ENCODE measurements around the gene SHROOM2. TPM values are rescaled to one million over a fixed set of nuclear protein-coding genes. Genes with fewer than 3 reads are reported as not detected.
"Not testable (repeated sequence)": the region's sequence is repeated elsewhere in the genome, so short reads cannot be mapped to it uniquely, and the experiment has no call there.

Gene SHROOM2
- total and polyA plus RNA-seq, 2 donors (not counting 1 experiment from before 2014, with no cell fraction given) = under 0.01 to 6.3 TPM

DNA sequence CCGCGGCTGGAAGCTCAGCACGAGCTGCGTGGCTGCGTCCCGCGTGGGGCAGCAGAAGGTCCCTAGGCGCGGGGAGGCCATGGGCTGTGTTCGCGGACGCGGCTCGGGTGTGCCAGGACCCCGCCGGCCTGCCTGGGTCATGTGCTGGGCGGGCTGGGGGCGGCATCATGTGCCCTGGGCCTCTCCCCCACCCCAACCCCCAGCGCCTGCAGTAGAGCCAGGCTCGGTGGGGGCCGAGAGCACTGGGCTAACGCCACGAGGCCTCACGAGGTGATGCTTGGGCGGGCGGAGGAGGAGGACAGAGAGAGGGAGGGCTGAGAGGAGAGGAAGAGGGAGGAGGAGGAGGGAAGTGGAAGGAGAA lies 20.5 kb upstream of the SHROOM2 start, which contains the start of gene GPR143:
Gene GPR143 (minus strand): TSS at position 111 of the 361 bp plus-strand sequence. CDS start 30 bp downstream, at position 81.
- no peak within 1 kb of the TSS for H3K4me2 ChIP-seq (ENCODE audit: extremely low read depth, insufficient read depth, low read length)
- DNase-seq (ENCODE audit: low read depth in 2 of 2) = no peak
- H4K20me1 ChIP-seq (ENCODE audit: control insufficient read depth, extremely low read depth, insufficient read depth, low read length) = no peaks in the 10 kb centered on the region
- no peak within 1 kb of the TSS for H3K4me3 ChIP-seq (replicated peaks in 1 of 4; ENCODE audit: control extremely low read depth in 1 of 4, insufficient read depth in 1 of 4, low read depth in 3 of 4, low read length in 4 of 4)
- TF ChIP-seq EZH2 (IDR thresholded peaks at IDR 0.05; ENCODE audit: low read length, missing control alignments) = no peak
- TF ChIP-seq, protein P1, sequence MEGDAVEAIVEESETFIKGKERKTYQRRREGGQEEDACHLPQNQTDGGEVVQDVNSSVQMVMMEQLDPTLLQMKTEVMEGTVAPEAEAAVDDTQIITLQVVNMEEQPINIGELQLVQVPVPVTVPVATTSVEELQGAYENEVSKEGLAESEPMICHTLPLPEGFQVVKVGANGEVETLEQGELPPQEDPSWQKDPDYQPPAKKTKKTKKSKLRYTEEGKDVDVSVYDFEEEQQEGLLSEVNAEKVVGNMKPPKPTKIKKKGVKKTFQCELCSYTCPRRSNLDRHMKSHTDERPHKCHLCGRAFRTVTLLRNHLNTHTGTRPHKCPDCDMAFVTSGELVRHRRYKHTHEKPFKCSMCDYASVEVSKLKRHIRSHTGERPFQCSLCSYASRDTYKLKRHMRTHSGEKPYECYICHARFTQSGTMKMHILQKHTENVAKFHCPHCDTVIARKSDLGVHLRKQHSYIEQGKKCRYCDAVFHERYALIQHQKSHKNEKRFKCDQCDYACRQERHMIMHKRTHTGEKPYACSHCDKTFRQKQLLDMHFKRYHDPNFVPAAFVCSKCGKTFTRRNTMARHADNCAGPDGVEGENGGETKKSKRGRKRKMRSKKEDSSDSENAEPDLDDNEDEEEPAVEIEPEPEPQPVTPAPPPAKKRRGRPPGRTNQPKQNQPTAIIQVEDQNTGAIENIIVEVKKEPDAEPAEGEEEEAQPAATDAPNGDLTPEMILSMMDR (conservative IDR thresholded peaks at IDR 0.05 in 1 of 2, IDR thresholded peaks at IDR 0.05 in 1 of 2; ENCODE audit: low read depth in 1 of 2, low read length in 2 of 2) = no peak
- H3K4me1 ChIP-seq (ENCODE audit: control insufficient read depth, extremely low read depth, insufficient read depth, low read length) = no peaks in the 10 kb centered on the region
- H3K79me2 ChIP-seq (ENCODE audit: control insufficient read depth, insufficient read depth, low read length) = no peaks in the 10 kb centered on the region
- H3K27ac ChIP-seq (ENCODE audit: insufficient read depth, low read length) = no peak within 1 kb of the TSS
- H3K36me3 ChIP-seq (ENCODE audit: control insufficient read depth, insufficient read depth, low read length) = no peaks in the 10 kb centered on the region
- H3K27me3 ChIP-seq (ENCODE audit: control insufficient read depth, insufficient read depth, low read length) = no peaks in the 10 kb centered on the region
- H2AFZ ChIP-seq (ENCODE audit: low read length) = no peak within 1 kb of the TSS
- no peaks in the 10 kb centered on the region for H3K9me3 ChIP-seq (ENCODE audit: control insufficient read depth, insufficient read depth, low read depth, low read length)
- no peak within 1 kb of the TSS for H3K9ac ChIP-seq (ENCODE audit: insufficient read depth, low read length)

DNA sequence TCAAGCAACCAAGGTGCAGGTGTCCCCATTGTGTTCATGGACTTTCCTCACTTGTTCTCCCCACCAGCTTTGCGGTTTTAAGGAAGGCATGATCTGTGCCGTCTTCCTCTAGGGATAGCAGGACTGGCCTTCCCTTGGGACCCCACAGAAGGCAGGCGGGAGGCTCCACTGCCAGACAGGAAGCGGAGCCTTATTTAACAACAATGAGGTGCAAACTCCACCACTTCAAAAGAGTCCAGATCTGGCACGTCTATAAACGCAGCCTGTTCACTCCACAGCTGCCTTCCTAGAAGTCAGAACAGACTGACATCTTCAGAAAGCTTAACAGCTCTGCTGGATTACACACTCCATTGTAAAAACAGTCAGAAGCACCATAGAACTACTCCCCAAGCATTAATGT lies 18.9 kb upstream of the SHROOM2 start:
- Histone ChIP-seq H3K9ac (ENCODE audit: insufficient read depth, low read length) (no peak overlapping the region), H3K79me2 (ENCODE audit: control insufficient read depth, insufficient read depth, low read length) (no peaks in the 10 kb centered on the region), H3K4me3 (replicated peaks in 1 of 4; ENCODE audit: control extremely low read depth in 1 of 4, insufficient read depth in 1 of 4, low read depth in 3 of 4, low read length in 4 of 4) (no peak overlapping the region), H3K36me3 (ENCODE audit: control insufficient read depth, insufficient read depth, low read length) (no peaks in the 10 kb centered on the region), H3K4me2 (ENCODE audit: extremely low read depth, insufficient read depth, low read length) (no peak overlapping the region), H2AFZ (ENCODE audit: low read length) (no peak overlapping the region), H3K27ac (ENCODE audit: insufficient read depth, low read length) (no peak overlapping the region), H4K20me1 (ENCODE audit: control insufficient read depth, extremely low read depth, insufficient read depth, low read length) (no peaks in the 10 kb centered on the region), H3K4me1 (ENCODE audit: control insufficient read depth, extremely low read depth, insufficient read depth, low read length) (no peaks in the 10 kb centered on the region), H3K27me3 (ENCODE audit: control insufficient read depth, insufficient read depth, low read length) (no peaks in the 10 kb centered on the region), H3K9me3 (ENCODE audit: control insufficient read depth, insufficient read depth, low read depth, low read length) (no peaks in the 10 kb centered on the region)
- DNase-seq (ENCODE audit: low read depth in 2 of 2) = no peak
- no peak for TF ChIP-seq EZH2 (IDR thresholded peaks at IDR 0.05; ENCODE audit: low read length, missing control alignments)
- TF ChIP-seq, protein P1 (conservative IDR thresholded peaks at IDR 0.05 in 1 of 2, IDR thresholded peaks at IDR 0.05 in 1 of 2; ENCODE audit: low read depth in 1 of 2, low read length in 2 of 2) = no peak

DNA sequence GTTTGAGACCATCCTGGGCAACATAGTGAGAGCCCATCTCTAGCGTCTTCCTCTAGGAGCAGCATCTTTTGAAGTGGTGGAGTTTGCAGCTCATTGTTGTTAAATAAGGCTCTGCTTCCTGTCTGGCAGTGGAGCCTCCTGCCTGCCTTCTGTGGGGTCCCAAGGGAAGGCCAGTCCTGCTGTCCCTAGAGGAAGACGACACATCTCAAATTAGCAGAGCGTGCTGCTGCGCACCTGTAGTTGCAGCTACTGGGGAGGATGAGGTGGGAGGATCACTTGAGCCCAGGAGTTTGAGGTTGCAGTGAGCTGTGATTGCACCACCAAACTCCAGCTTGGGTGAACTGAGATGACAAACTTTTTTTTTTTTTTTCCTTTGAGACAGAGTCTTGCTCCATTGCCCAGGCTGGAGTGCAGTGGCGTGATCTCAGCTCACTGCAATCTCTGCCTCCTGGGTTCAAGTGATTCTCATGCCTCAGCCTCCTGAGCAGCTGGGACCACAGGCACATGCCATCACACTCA lies 17.8 kb upstream of the SHROOM2 start:
- H3K79me2 ChIP-seq (ENCODE audit: control insufficient read depth, insufficient read depth, low read length); H3K27ac ChIP-seq (ENCODE audit: insufficient read depth, low read length); H4K20me1 ChIP-seq (ENCODE audit: control insufficient read depth, extremely low read depth, insufficient read depth, low read length); DNase-seq (ENCODE audit: low read depth in 2 of 2); H3K4me2 ChIP-seq (ENCODE audit: extremely low read depth, insufficient read depth, low read length); H3K36me3 ChIP-seq (ENCODE audit: control insufficient read depth, insufficient read depth, low read length); H3K27me3 ChIP-seq (ENCODE audit: control insufficient read depth, insufficient read depth, low read length); H3K4me1 ChIP-seq (ENCODE audit: control insufficient read depth, extremely low read depth, insufficient read depth, low read length); H3K9me3 ChIP-seq (ENCODE audit: control insufficient read depth, insufficient read depth, low read depth, low read length); H3K4me3 ChIP-seq (replicated peaks in 1 of 4; ENCODE audit: control extremely low read depth in 1 of 4, insufficient read depth in 1 of 4, low read depth in 3 of 4, low read length in 4 of 4); H2AFZ ChIP-seq (ENCODE audit: low read length); H3K9ac ChIP-seq (ENCODE audit: insufficient read depth, low read length): not testable (repeated sequence)
